H9 (cell line): Measurements from ENCODE around the gene BCAS3. TPM values are rescaled to one million over a fixed set of nuclear protein-coding genes. Genes with fewer than 3 reads are reported as not detected.

Source experiments
- DNase-seq: peaks from one replicate; pipeline ENCODE4 v3.0.0-alpha.2; 2017
- H2AFZ ChIP-seq: one replicate; pipeline ENCODE4 v1.6.1; 2013; ENCODE audit warnings: mild to moderate bottlenecking, low read length, control low read depth, moderate library complexity
- H2AK5ac ChIP-seq: 2 replicates; pipeline ENCODE4 v1.6.1; 2013; ENCODE audit warnings: low read length, control low read depth, mixed read lengths; ENCODE audit not compliant: insufficient read length
- H2BK120ac ChIP-seq: one replicate; pipeline ENCODE4 v1.6.1; 2013; ENCODE audit warnings: low read depth, mild to moderate bottlenecking, low read length, control low read depth, inconsistent platforms; ENCODE audit not compliant: poor library complexity, severe bottlenecking
- H2BK12ac ChIP-seq: 2 replicates; pipeline ENCODE4 v1.6.1; 2013; ENCODE audit warnings: low read length, control low read depth, mixed read lengths, low read depth; ENCODE audit not compliant: insufficient read length
- H2BK15ac ChIP-seq: 2 replicates; pipeline ENCODE4 v1.6.1; 2013; ENCODE audit warnings: low read depth, low read length, control low read depth
- H2BK20ac ChIP-seq: one replicate; pipeline ENCODE4 v1.6.1; 2013; ENCODE audit warnings: low read depth, mild to moderate bottlenecking, low read length, control low read depth, inconsistent platforms; ENCODE audit not compliant: poor library complexity, severe bottlenecking
- H2BK5ac ChIP-seq: 2 replicates; pipeline ENCODE4 v1.6.1; 2013; ENCODE audit warnings: low read length, control low read depth, mixed read lengths; ENCODE audit not compliant: insufficient read length
- H3K14ac ChIP-seq: 2 replicates; pipeline ENCODE4 v1.6.1; 2013; ENCODE audit warnings: low read length, control low read depth; ENCODE audit not compliant: insufficient read depth
- H3K18ac ChIP-seq: 2 replicates; pipeline ENCODE4 v1.6.1; 2013; ENCODE audit warnings: low read depth, mild to moderate bottlenecking, mixed read lengths, low read length, control low read depth; ENCODE audit not compliant: insufficient read length
- H3K23ac ChIP-seq: 2 replicates; pipeline ENCODE4 v1.6.1; 2013; ENCODE audit warnings: low read length, control low read depth, mixed read lengths, low read depth; ENCODE audit not compliant: insufficient read length
- H3K23me2 ChIP-seq: 2 replicates; pipeline ENCODE4 v1.6.1; 2013; ENCODE audit warnings: low read depth, mild to moderate bottlenecking, mixed read lengths, low read length, control low read depth; ENCODE audit not compliant: insufficient read length, poor library complexity, severe bottlenecking
- H3K27ac ChIP-seq: 2 replicates; pipeline ENCODE4 v1.5.1; 2013; ENCODE audit warnings: low read length, control low read depth, mixed read lengths, low read depth; ENCODE audit not compliant: insufficient read length
- H3K27me3 ChIP-seq: 2 replicates; pipeline ENCODE4 v1.6.1; 2013; ENCODE audit warnings: low read length, control low read depth, inconsistent platforms; ENCODE audit not compliant: insufficient read depth
- H3K4ac ChIP-seq: 2 replicates; pipeline ENCODE4 v1.6.1; 2013; ENCODE audit warnings: low read depth, mild to moderate bottlenecking, control low read depth, inconsistent platforms, low read length, moderate library complexity
- H3K4me1 ChIP-seq: 2 replicates; pipeline ENCODE4 v1.6.1; 2013; ENCODE audit warnings: low read length, control low read depth, inconsistent platforms; ENCODE audit not compliant: insufficient read depth
- H3K4me2 ChIP-seq: 2 replicates; pipeline ENCODE4 v1.6.1; 2013; ENCODE audit warnings: low read length, control low read depth, mixed read lengths; ENCODE audit not compliant: insufficient read length, insufficient read depth
- H3K56ac ChIP-seq: 2 replicates; pipeline ENCODE4 v1.6.1; 2013; ENCODE audit warnings: low read depth, mild to moderate bottlenecking, mixed read lengths, low read length, control low read depth; ENCODE audit not compliant: insufficient read length
- H3K79me1 ChIP-seq: 2 replicates; pipeline ENCODE4 v1.6.1; 2013; ENCODE audit warnings: low read depth, mild to moderate bottlenecking, moderate library complexity, low read length, control low read depth, inconsistent platforms; ENCODE audit not compliant: insufficient read depth, poor library complexity, severe bottlenecking
- H3K79me2 ChIP-seq: 2 replicates; pipeline ENCODE4 v1.6.1; 2013; ENCODE audit warnings: low read length, control low read depth, inconsistent platforms; ENCODE audit not compliant: insufficient read depth
- H3K9ac ChIP-seq: 2 replicates; pipeline ENCODE4 v1.6.1; 2013; ENCODE audit warnings: low read length, control low read depth, mixed read lengths; ENCODE audit not compliant: insufficient read length; ENCODE audit errors: extremely low read depth
- H3K9me3 ChIP-seq: one replicate; pipeline ENCODE4 v1.6.1; 2013; ENCODE audit warnings: low read depth, low read length, inconsistent platforms; ENCODE audit not compliant: control insufficient read depth
- H3T11ph ChIP-seq: one replicate; pipeline ENCODE4 v1.6.1; 2013; ENCODE audit warnings: mild to moderate bottlenecking, low read length, control low read depth, inconsistent platforms
- H4K20me1 ChIP-seq: one replicate; pipeline ENCODE4 v1.6.1; 2013; ENCODE audit not compliant: control insufficient read depth, insufficient read length, insufficient read depth
- H4K5ac ChIP-seq: 2 replicates; pipeline ENCODE4 v1.6.1; 2013; ENCODE audit warnings: low read depth, mild to moderate bottlenecking, mixed read lengths, low read length, control low read depth; ENCODE audit not compliant: insufficient read length
- H4K8ac ChIP-seq: replicated peaks from 2 replicates; pipeline ENCODE4 v1.6.1; 2013; ENCODE audit warnings: low read length, control low read depth, mixed read lengths, low read depth; ENCODE audit not compliant: insufficient read length
- H4K91ac ChIP-seq: 2 replicates; pipeline ENCODE4 v1.6.1; 2013; ENCODE audit warnings: low read depth, mild to moderate bottlenecking, moderate library complexity, mixed read lengths, low read length, control low read depth; ENCODE audit not compliant: insufficient read length
- H3K27ac Mint-ChIP-seq, 3 experiments: 2 replicates in 2 of 3; 3 replicates in 1 of 3; pipeline ENCODE4 v1.8.0; 2020 to 2021; ENCODE audit warnings: mixed read lengths in 3 of 3, mild to moderate bottlenecking in 1 of 3, moderate library complexity in 1 of 3
- H3K27me3 Mint-ChIP-seq: 2 replicates; pipeline ENCODE4 v1.8.0; 2021; ENCODE audit warnings: low read depth, mild to moderate bottlenecking, moderate library complexity, mixed read lengths
- H3K36me3 Mint-ChIP-seq, 3 experiments: 2 replicates in 2 of 3; 3 replicates in 1 of 3; pipeline ENCODE4 v1.8.0; 2020 to 2021; ENCODE audit warnings: low read depth in 3 of 3, mixed read lengths in 3 of 3; ENCODE audit not compliant: insufficient read depth in 1 of 3
- H3K4me1 Mint-ChIP-seq, 2 experiments: 2 replicates each; pipeline ENCODE4 v1.8.0; 2020; ENCODE audit warnings: mixed read lengths in 2 of 2
- H3K4me3 Mint-ChIP-seq, 2 experiments: 2 replicates in 1 of 2; 3 replicates in 1 of 2; pipeline ENCODE4 v1.8.0; 2020 to 2021; ENCODE audit warnings: mild to moderate bottlenecking in 2 of 2, mixed read lengths in 2 of 2, moderate library complexity in 1 of 2
- H3K9me3 Mint-ChIP-seq, 2 experiments: 2 replicates in 1 of 2; 3 replicates in 1 of 2; pipeline ENCODE4 v1.8.0; 2020; ENCODE audit warnings: mild to moderate bottlenecking in 2 of 2, mixed read lengths in 2 of 2, moderate library complexity in 1 of 2
- WGBS: extraction: QIAGEN DNeasy Blood & Tissue Kit; methylation state at CpG from one replicate; pipeline ENCODE4 v1.1.7; 2013; ENCODE audit warnings: missing lambda C conversion rate, low lambda C conversion rate, mixed read lengths; ENCODE audit not compliant: insufficient read length; ENCODE audit errors: extremely low coverage; 5-methylcytosine and 5-hydroxymethylcytosine counted together
- total RNA-seq: library from RNA; stranded (reverse); gene quantifications from 2 replicates; pipeline ENCODE4 v1.2.1, GENCODE V29; 2021
- TF ChIP-seq, protein P1 (sequence below): fragments of 200-600 bp; sonication (generic); conservative IDR thresholded peaks from 3 replicates; pipeline ENCODE4 v1.8.0; 2021; ENCODE audit warnings: antibody characterized with exemption, mild to moderate bottlenecking

Gene BCAS3
- total RNA-seq, 1 experiment from 2014 or later = 22.4 TPM

DNA sequence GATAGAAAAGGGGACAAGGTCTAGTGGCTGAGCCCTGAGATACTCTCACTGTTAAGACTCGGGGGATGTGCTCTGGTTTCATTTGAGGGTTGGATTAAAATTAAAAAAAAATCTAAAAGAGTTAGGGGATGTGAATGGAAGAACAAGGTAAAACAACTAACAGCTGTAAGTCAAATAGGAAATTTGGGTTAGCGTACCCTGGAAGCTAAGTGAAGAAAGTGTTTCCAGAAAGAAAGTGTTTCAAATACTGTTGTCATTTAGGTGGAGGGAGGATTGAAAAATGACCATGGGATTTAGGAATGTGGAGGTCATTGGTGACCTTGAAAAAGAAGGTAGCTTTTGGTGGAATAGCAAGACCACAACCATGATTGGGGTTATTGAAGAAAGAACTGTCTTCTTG is 40.0 kb upstream of the BCAS3 start:
- WGBS = no CpG with 5 or more reads among the region's 2 CpGs
- Histone ChIP-seq H4K20me1 (no peaks in the 10 kb centered on the region), H2AFZ (no peak overlapping the region), H3K79me1 (no peaks in the 10 kb centered on the region), H3K14ac (no peak overlapping the region), H3K18ac (no peak overlapping the region), H2BK120ac (no peak overlapping the region), H3K27me3 (no peaks in the 10 kb centered on the region), H3K9me3 (no peaks in the 10 kb centered on the region), H3K27ac (no peak overlapping the region), H2AK5ac (no peak overlapping the region), H3K4ac (no peak overlapping the region), H3T11ph (no peak overlapping the region), H2BK20ac (no peak overlapping the region), H4K8ac (no peak overlapping the region), H2BK5ac (no peak overlapping the region), H3K79me2 (no peaks in the 10 kb centered on the region), H3K56ac (no peak overlapping the region), H4K5ac (no peak overlapping the region), H3K4me2 (no peak overlapping the region), H3K9ac (no peak overlapping the region), H3K23ac (no peak overlapping the region), H2BK12ac (no peak overlapping the region), H2BK15ac (no peak overlapping the region), H3K23me2 (no peaks in the 10 kb centered on the region), H4K91ac (no peak overlapping the region), H3K4me1 (no peaks in the 10 kb centered on the region)
- H3K4me1 Mint-ChIP-seq = peaks cover 6 to 7% of the 10 kb centered on the region in 2 experiments; a peak in 3 of 4 replicates
- TF ChIP-seq, protein P1, sequence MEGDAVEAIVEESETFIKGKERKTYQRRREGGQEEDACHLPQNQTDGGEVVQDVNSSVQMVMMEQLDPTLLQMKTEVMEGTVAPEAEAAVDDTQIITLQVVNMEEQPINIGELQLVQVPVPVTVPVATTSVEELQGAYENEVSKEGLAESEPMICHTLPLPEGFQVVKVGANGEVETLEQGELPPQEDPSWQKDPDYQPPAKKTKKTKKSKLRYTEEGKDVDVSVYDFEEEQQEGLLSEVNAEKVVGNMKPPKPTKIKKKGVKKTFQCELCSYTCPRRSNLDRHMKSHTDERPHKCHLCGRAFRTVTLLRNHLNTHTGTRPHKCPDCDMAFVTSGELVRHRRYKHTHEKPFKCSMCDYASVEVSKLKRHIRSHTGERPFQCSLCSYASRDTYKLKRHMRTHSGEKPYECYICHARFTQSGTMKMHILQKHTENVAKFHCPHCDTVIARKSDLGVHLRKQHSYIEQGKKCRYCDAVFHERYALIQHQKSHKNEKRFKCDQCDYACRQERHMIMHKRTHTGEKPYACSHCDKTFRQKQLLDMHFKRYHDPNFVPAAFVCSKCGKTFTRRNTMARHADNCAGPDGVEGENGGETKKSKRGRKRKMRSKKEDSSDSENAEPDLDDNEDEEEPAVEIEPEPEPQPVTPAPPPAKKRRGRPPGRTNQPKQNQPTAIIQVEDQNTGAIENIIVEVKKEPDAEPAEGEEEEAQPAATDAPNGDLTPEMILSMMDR = no peak
- no peaks in the 10 kb centered on the region for H3K9me3 Mint-ChIP-seq
- no peak overlapping the region for H3K4me3 Mint-ChIP-seq
- peaks cover 2 to 33% (median 24%) of the 10 kb centered on the region in 3 experiments for H3K36me3 Mint-ChIP-seq
- peak overlapping the region in 1 of 3 experiments; percentile 67; a peak in 2 of 7 replicates for H3K27ac Mint-ChIP-seq
- no peak for DNase-seq
- no peaks in the 10 kb centered on the region for H3K27me3 Mint-ChIP-seq
